ENCODE results near the gene EFCC1. TPM values are rescaled to one million over a fixed set of nuclear protein-coding genes. Genes with fewer than 3 reads are reported as not detected.

EFCC1 gene
- total and polyA plus RNA-seq, 7 donors = 0.46 to 15.0 (median 4.6) TPM

- H3K9me3 ChIP-seq = no peaks in the 10 kb centered on the region
- H3K27me3 ChIP-seq = peaks cover 8 to 21% (median 17%) of the 10 kb centered on the region in 3 donors
- 65 to 88% methylated on average over 5 of the region's 5 CpGs for WGBS, 2 donors
- peaks cover 0 to 26% (median 25%) of the 10 kb centered on the region in 4 donors for H3K4me1 ChIP-seq
- no peak for DNase-seq
- TF ChIP-seq CTCF (IDR thresholded peaks at IDR 0.05) = no peak
- no peak for TF ChIP-seq EP300 (IDR thresholded peaks at IDR 0.05)
- TF ChIP-seq POLR2AphosphoS5 (IDR thresholded peaks at IDR 0.05) = no peak
- TF ChIP-seq POLR2A (IDR thresholded peaks at IDR 0.05) = no peak
- no peaks in the 10 kb centered on the region for H3K36me3 ChIP-seq
- H3K27ac ChIP-seq = no peak overlapping the region
- intact Hi-C loops (cut with DNase I) = no loop called here
- no peak overlapping the region for H3K4me3 ChIP-seq
Observed at GRCh38 chr3:128996726-128997125, 4.4 kb upstream of the EFCC1 start.

- H3K27me3 ChIP-seq = peaks cover 8 to 30% (median 26%) of the 10 kb centered on the region in 3 donors
- no peak overlapping the region for H3K4me3 ChIP-seq
- peaks cover 0 to 34% (median 32%) of the 10 kb centered on the region in 4 donors for H3K4me1 ChIP-seq
- H3K9me3 ChIP-seq = no peaks in the 10 kb centered on the region
- WGBS, 2 donors = 66 to 84% methylated on average over 4 of the region's 4 CpGs
- TF ChIP-seq POLR2AphosphoS5 (IDR thresholded peaks at IDR 0.05) (no peak), CTCF (IDR thresholded peaks at IDR 0.05) (no peak), POLR2A (IDR thresholded peaks at IDR 0.05) (no peak), EP300 (IDR thresholded peaks at IDR 0.05) (no peak)
- DNase-seq = no peak
- no peaks in the 10 kb centered on the region for H3K36me3 ChIP-seq
- intact Hi-C loops (cut with DNase I) = no loop called here
- H3K27ac ChIP-seq = no peak overlapping the region
Observed at GRCh38 chr3:128997486-128998133, 3.5 kb upstream of the EFCC1 start.

- Histone ChIP-seq H3K9me3 (no peaks in the 10 kb centered on the region), H3K27me3 (peaks cover 8 to 40% (median 35%) of the 10 kb centered on the region in 3 donors), H3K4me1 (peaks cover 0 to 33% (median 31%) of the 10 kb centered on the region in 4 donors), H3K36me3 (no peaks in the 10 kb centered on the region), H3K27ac (no peak overlapping the region), H3K4me3 (no peak overlapping the region)
- intact Hi-C loops (cut with DNase I) = no loop called here
- WGBS, 2 donors = 58 to 86% methylated on average over 3 of the region's 3 CpGs
- no peak for TF ChIP-seq POLR2A (IDR thresholded peaks at IDR 0.05)
- no peak for TF ChIP-seq POLR2AphosphoS5 (IDR thresholded peaks at IDR 0.05)
- no peak for TF ChIP-seq CTCF (IDR thresholded peaks at IDR 0.05)
- TF ChIP-seq EP300 (IDR thresholded peaks at IDR 0.05) = no peak
- DNase-seq = no peak
Observed at GRCh38 chr3:128998561-128998960, 2.5 kb upstream of the EFCC1 start.

- Histone ChIP-seq H3K4me3 (no peak overlapping the region), H3K36me3 (no peaks in the 10 kb centered on the region), H3K27me3 (peaks cover 8 to 44% (median 41%) of the 10 kb centered on the region in 3 donors), H3K9me3 (no peaks in the 10 kb centered on the region), H3K4me1 (peaks cover 0 to 32% (median 30%) of the 10 kb centered on the region in 4 donors), H3K27ac (no peak overlapping the region)
- intact Hi-C loops (cut with DNase I) = no loop called here
- no peak for DNase-seq
- no peak for TF ChIP-seq POLR2A (IDR thresholded peaks at IDR 0.05)
- TF ChIP-seq EP300 (IDR thresholded peaks at IDR 0.05) = no peak
- no peak for TF ChIP-seq POLR2AphosphoS5 (IDR thresholded peaks at IDR 0.05)
- TF ChIP-seq CTCF (IDR thresholded peaks at IDR 0.05) = no peak
- WGBS, 2 donors = 72 to 82% methylated on average over 5 of the region's 5 CpGs
Observed at GRCh38 chr3:128999102-128999501, 2.0 kb upstream of the EFCC1 start.

Measured in sigmoid colon (tissue), 7 donors.